ENCODE results near the gene ANGPTL8. TPM values are rescaled to one million over a fixed set of nuclear protein-coding genes. Genes with fewer than 3 reads are reported as not detected.

The ANGPTL8 gene
- total and polyA plus RNA-seq, 10 donors, result 0.30 TPM; not detected in 9

GRCh38 chr19:11251217-11251616, 11.8 kb downstream of the ANGPTL8 start:
- DNase-seq, result no peak
- no peak for TF ChIP-seq POLR2A (IDR thresholded peaks at IDR 0.05)
- no peak for TF ChIP-seq POLR2AphosphoS5 (IDR thresholded peaks at IDR 0.05)
- TF ChIP-seq, protein P1, sequence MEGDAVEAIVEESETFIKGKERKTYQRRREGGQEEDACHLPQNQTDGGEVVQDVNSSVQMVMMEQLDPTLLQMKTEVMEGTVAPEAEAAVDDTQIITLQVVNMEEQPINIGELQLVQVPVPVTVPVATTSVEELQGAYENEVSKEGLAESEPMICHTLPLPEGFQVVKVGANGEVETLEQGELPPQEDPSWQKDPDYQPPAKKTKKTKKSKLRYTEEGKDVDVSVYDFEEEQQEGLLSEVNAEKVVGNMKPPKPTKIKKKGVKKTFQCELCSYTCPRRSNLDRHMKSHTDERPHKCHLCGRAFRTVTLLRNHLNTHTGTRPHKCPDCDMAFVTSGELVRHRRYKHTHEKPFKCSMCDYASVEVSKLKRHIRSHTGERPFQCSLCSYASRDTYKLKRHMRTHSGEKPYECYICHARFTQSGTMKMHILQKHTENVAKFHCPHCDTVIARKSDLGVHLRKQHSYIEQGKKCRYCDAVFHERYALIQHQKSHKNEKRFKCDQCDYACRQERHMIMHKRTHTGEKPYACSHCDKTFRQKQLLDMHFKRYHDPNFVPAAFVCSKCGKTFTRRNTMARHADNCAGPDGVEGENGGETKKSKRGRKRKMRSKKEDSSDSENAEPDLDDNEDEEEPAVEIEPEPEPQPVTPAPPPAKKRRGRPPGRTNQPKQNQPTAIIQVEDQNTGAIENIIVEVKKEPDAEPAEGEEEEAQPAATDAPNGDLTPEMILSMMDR (IDR thresholded peaks at IDR 0.05 in 8 of 11, conservative IDR thresholded peaks at IDR 0.05 in 3 of 11), result no peak
- intact Hi-C loops (cut with DNase I; ENCODE audit: low total_unique reads), result no loop called here
- Histone ChIP-seq H3K4me3 (no peak overlapping the region), H3K27me3 (replicated peaks in 1 of 7) (no peaks in the 10 kb centered on the region), H3K27ac (peak overlapping the region in 2 of 8 donors; percentile 14 to 64), H3K4me1 (peaks cover 3 to 62% (median 34%) of the 10 kb centered on the region in 6 donors), H3K36me3 (peaks cover 0 to 53% (median 7%) of the 10 kb centered on the region in 6 donors), H3K9me3 (no peaks in the 10 kb centered on the region)
- WGBS, 5 donors, result 91 to 98% (median 96%) methylated on average over 4 of the region's 4 CpGs

DNA sequence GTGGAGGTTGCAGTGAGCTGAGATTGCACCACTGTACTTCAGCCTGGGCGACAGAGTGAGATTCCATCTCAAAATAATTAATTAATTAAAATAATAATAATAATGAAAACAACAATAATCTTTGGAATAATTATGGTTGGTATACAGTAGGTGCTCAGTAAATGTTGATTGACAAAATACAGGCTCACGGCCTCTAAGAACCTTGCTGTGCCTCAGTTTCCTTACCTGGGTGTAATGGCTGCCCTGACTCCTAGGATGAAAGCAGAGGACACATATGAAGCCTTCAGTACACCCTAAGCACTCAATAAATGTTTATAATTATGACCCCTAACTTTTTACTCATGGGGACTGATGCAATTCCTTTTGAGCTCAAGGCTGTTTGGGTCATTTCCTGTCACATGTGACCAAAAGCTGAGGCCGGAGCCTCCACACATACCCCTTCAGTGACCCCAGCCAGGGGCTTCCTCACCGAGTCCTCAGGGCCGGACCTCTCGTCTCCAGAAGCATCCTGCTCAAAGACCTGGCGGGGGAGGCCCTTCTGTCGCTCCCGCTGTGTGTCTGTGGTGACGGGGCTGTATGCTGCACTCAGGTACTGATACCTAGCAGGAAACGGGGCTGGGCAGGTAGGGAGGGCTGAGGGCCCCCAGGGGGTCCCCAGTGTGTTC, 12.4 kb downstream of the ANGPTL8 start:
- peak; percentile 30 to 38 (median 35) for TF ChIP-seq POLR2AphosphoS5 (IDR thresholded peaks at IDR 0.05)
- TF ChIP-seq, protein P1 (IDR thresholded peaks at IDR 0.05 in 8 of 11, conservative IDR thresholded peaks at IDR 0.05 in 3 of 11), result no peak
- no peak for DNase-seq
- no peaks in the 10 kb centered on the region for H3K9me3 ChIP-seq
- no peak overlapping the region for H3K4me3 ChIP-seq
- H3K27ac ChIP-seq, result peak overlapping the region in 4 of 8 donors; percentile 34 to 69 (median 54)
- H3K27me3 ChIP-seq (replicated peaks in 1 of 7), result no peaks in the 10 kb centered on the region
- H3K4me1 ChIP-seq, result peaks cover 6 to 61% (median 38%) of the 10 kb centered on the region in 6 donors
- WGBS, 5 donors, result 56 to 77% (median 66%) methylated on average over 9 to 11 of the region's 11 CpGs
- intact Hi-C loops (cut with DNase I; ENCODE audit: low total_unique reads), result no loop called here
- peaks cover 0 to 53% (median 7%) of the 10 kb centered on the region in 6 donors for H3K36me3 ChIP-seq

- H3K9me3 ChIP-seq, result no peaks in the 10 kb centered on the region
- no peak overlapping the region for H3K4me3 ChIP-seq
- no peak for DNase-seq
- no peaks in the 10 kb centered on the region for H3K27me3 ChIP-seq (replicated peaks in 1 of 7)
- 80 to 86% (median 81%) methylated on average over 19 of the region's 19 CpGs for WGBS, 5 donors
- H3K27ac ChIP-seq, result peak overlapping the region in 6 of 8 donors; percentile 27 to 69 (median 48)
- intact Hi-C loops (cut with DNase I; ENCODE audit: low total_unique reads), result no loop called here
- H3K4me1 ChIP-seq, result peaks cover 6 to 51% (median 29%) of the 10 kb centered on the region in 6 donors
- H3K36me3 ChIP-seq, result peaks cover 0 to 48% (median 7%) of the 10 kb centered on the region in 6 donors
- TF ChIP-seq POLR2AphosphoS5 (IDR thresholded peaks at IDR 0.05) (peak in 1 of 3 donors; percentile 18), POLR2A (IDR thresholded peaks at IDR 0.05) (no peak)
These were observed 13.4 kb downstream of the ANGPTL8 start for GRCh38 chr19:11252665-11253355.

DNA sequence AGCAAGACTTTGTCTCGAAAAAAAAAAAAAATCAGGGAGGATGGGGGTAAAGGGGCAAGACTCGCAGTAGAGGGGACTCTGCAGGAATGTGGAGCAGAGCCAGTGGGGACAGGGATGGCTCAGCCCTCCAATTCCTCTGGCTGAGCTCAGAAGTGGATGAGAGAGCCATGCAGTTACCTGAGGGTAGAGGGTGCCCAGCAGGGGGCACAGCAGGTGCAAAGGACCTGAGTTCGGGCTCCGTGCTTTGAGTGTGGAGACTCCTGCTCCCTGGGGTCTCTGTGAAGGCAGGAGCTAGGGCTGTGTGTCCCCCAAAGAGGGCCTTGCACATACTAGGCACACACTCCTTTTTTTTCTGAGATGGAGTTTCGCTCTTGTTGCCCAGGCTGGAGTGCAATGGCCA, 15.2 kb downstream of the ANGPTL8 start:
- H3K9me3 ChIP-seq, result no peaks in the 10 kb centered on the region
- H3K27ac ChIP-seq, result no peak overlapping the region
- no peak for DNase-seq
- no peak overlapping the region for H3K4me3 ChIP-seq
- H3K36me3 ChIP-seq, result peaks cover 0 to 38% (median 7%) of the 10 kb centered on the region in 6 donors
- intact Hi-C loops (cut with DNase I; ENCODE audit: low total_unique reads), result no loop called here
- TF ChIP-seq POLR2AphosphoS5 (IDR thresholded peaks at IDR 0.05), result no peak
- TF ChIP-seq, protein P1 (IDR thresholded peaks at IDR 0.05 in 8 of 11, conservative IDR thresholded peaks at IDR 0.05 in 3 of 11), result no peak
- no peak for TF ChIP-seq POLR2A (IDR thresholded peaks at IDR 0.05)
- 80 to 90% (median 85%) methylated on average over 5 of the region's 5 CpGs for WGBS, 5 donors
- no peaks in the 10 kb centered on the region for H3K27me3 ChIP-seq (replicated peaks in 1 of 7)
- H3K4me1 ChIP-seq, result peaks cover 6 to 45% (median 24%) of the 10 kb centered on the region in 6 donors
